Body of pancreas (tissue), 4 donors: Measurements from ENCODE around the gene MGP. TPM values are rescaled to one million over a fixed set of nuclear protein-coding genes. Genes with fewer than 3 reads are reported as not detected.

Experiments used
- ATAC-seq: fragments of 150-250 bp; one replicate; pipeline ENCODE4 v1.9.1; 2016
- DNase-seq, 4 donors: peaks; one replicate each; pipeline ENCODE4 v3.0.0-alpha.2; 2019
- H3K27ac ChIP-seq, 4 donors: fragments of 200-600 bp; sonication (generic); 1 replicate in 3 of 4; 2 replicates in 1 of 4; pipeline versions ENCODE4 v1.5.1 to v1.6.1; 2016 to 2019; ENCODE audit warnings: mild to moderate bottlenecking in 1 of 4, mixed read lengths in 1 of 4, moderate library complexity in 1 of 4
- H3K27me3 ChIP-seq, 2 donors: fragments of 200-600 bp; sonication (generic); one replicate each; pipeline ENCODE4 v1.6.0; 2016; ENCODE audit warnings: mild to moderate bottlenecking in 1 of 2
- H3K36me3 ChIP-seq, 2 donors: fragments of 200-600 bp; sonication (generic); replicated peaks in 1 of 2; 2 replicates each; pipeline ENCODE4 v1.5.1; 2016; ENCODE audit warnings: low read depth in 2 of 2; ENCODE audit not compliant: insufficient read depth in 1 of 2
- H3K4me1 ChIP-seq: fragments of 200-600 bp; sonication (generic); one replicate; pipeline ENCODE4 v1.6.0; 2016
- H3K4me3 ChIP-seq, 2 donors: fragments of 200-600 bp; sonication (generic); 1 replicate in 1 of 2; 2 replicates in 1 of 2; pipeline ENCODE4 v1.5.1; 2016 to 2019
- H3K9me3 ChIP-seq, 3 donors: fragments of 200-600 bp; sonication (generic); 1 replicate in 2 of 3; 2 replicates in 1 of 3; pipeline ENCODE4 v1.5.1; 2016
- POLR2A ChIP-seq, 3 donors: fragments of 450-650 bp; IDR thresholded peaks; one replicate each; pipeline ENCODE4 v1.6.1; 2016; ENCODE audit warnings: antibody characterized with exemption in 3 of 3, mild to moderate bottlenecking in 2 of 3
- WGBS, 2 donors: methylation state at CpG; one replicate each; pipeline ENCODE4 v1.1.5; 2017; 5-methylcytosine and 5-hydroxymethylcytosine counted together
- intact Hi-C: fragments of 100-400 bp; cut with DNase I; formaldehyde crosslinking; loops from one replicate; pipeline ENCODE4 v1.15.1; 2023
- total RNA-seq, 2 donors: library from RNA; depleted of rRNA; stranded (reverse); fragments of >200 nt; gene quantifications; one replicate each; pipeline ENCODE4 v1.1.0, GENCODE V29; 2016
- TF ChIP-seq, protein P1 (sequence below), 7 experiments: fragments of 450-650 bp in 4 of 7; fragments of 200-600 bp in 3 of 7; sonication (generic) in 3 of 7; IDR thresholded peaks; one replicate each; pipeline ENCODE4 v1.5.1; 2016 to 2019; ENCODE audit warnings: antibody characterized with exemption in 7 of 7

MGP gene
- total RNA-seq, 2 donors from 2014 or later = 162 to 228 TPM

DNA sequence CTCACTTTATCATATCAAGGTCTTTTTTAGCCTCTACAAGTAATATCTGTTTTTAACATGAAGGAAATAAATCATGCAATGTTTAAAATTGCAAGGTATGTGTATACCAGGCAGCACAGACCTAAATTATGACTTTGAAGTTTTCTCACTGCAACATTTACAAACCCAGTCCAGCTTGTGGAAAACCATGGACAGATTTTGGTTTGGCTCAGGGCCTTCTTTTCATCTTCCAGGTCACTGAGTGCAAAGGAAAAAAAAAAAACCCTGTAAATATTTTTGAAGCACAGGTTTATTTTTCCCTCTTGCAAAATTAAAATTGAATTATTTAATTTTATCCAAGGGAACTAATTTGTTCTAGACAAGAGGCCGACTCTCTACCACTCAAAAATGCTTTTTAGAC, 13.8 kb downstream of the MGP start:
- Histone ChIP-seq H3K27me3 (no peaks in the 10 kb centered on the region), H3K36me3 (no peaks in the 10 kb centered on the region), H3K9me3 (no peaks in the 10 kb centered on the region), H3K4me1 (no peaks in the 10 kb centered on the region), H3K27ac (no peak overlapping the region), H3K4me3 (no peak overlapping the region)
- WGBS, 2 donors = 88 to 89% methylated on average over 1 of the region's 1 CpG
- no peak for DNase-seq
- intact Hi-C loops = no loop called here
- TF ChIP-seq POLR2A (IDR thresholded peaks at IDR 0.05) = no peak
- TF ChIP-seq, protein P1, sequence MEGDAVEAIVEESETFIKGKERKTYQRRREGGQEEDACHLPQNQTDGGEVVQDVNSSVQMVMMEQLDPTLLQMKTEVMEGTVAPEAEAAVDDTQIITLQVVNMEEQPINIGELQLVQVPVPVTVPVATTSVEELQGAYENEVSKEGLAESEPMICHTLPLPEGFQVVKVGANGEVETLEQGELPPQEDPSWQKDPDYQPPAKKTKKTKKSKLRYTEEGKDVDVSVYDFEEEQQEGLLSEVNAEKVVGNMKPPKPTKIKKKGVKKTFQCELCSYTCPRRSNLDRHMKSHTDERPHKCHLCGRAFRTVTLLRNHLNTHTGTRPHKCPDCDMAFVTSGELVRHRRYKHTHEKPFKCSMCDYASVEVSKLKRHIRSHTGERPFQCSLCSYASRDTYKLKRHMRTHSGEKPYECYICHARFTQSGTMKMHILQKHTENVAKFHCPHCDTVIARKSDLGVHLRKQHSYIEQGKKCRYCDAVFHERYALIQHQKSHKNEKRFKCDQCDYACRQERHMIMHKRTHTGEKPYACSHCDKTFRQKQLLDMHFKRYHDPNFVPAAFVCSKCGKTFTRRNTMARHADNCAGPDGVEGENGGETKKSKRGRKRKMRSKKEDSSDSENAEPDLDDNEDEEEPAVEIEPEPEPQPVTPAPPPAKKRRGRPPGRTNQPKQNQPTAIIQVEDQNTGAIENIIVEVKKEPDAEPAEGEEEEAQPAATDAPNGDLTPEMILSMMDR (IDR thresholded peaks at IDR 0.05) = no peak
- no peak for ATAC-seq

GRCh38 chr12:14871247-14871646, 14.4 kb downstream of the MGP start:
- Histone ChIP-seq H3K4me1 (no peaks in the 10 kb centered on the region), H3K36me3 (no peaks in the 10 kb centered on the region), H3K27ac (no peak overlapping the region), H3K27me3 (no peaks in the 10 kb centered on the region), H3K9me3 (no peaks in the 10 kb centered on the region), H3K4me3 (no peak overlapping the region)
- TF ChIP-seq, protein P1 (IDR thresholded peaks at IDR 0.05) = no peak
- TF ChIP-seq POLR2A (IDR thresholded peaks at IDR 0.05) = no peak
- intact Hi-C loops = no loop called here
- no peak for DNase-seq
- ATAC-seq = no peak
- WGBS, 2 donors = 73 to 100% methylated on average over 1 of the region's 1 CpG

DNA sequence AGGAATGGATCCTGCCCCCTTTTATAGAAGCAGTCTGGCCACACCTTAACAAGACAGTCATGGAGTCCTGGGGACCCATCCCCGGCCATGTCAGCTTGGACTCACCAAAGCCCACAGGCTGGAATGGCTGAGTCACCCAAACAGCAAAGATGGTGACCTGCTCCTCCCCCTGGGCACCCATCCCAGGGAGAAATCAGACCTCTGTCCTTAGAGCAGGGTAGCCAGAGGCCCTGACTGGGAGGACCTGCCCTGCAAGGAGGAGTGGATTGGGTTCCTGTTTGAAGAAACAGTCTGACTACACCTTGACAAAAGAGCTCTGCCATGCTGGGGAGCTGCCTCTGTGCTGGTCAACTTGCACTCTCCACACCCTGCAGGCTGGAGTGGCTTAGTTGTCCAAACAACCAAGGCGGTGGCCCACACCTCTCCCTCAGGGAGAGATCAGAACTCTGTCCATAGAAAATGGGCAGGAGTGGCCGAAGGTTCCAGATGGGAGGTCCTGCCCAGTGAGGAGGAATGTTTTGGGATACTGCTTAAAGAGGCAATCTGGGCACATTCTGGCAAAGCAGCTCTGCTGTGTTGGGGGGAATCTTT, 16.6 kb downstream of the MGP start:
- H3K9me3 ChIP-seq = no peaks in the 10 kb centered on the region
- DNase-seq = no peak
- 94 to 100% methylated on average over 2 to 3 of the region's 3 CpGs for WGBS, 2 donors
- no peak overlapping the region for H3K27ac ChIP-seq
- H3K4me1 ChIP-seq = no peaks in the 10 kb centered on the region
- no peak for ATAC-seq
- no peaks in the 10 kb centered on the region for H3K36me3 ChIP-seq
- no peak for TF ChIP-seq POLR2A (IDR thresholded peaks at IDR 0.05)
- TF ChIP-seq, protein P1 (IDR thresholded peaks at IDR 0.05) = no peak
- no peak overlapping the region for H3K4me3 ChIP-seq
- H3K27me3 ChIP-seq = no peaks in the 10 kb centered on the region
- intact Hi-C loops = no loop called here

GRCh38 chr12:14860490-14860889, 25.2 kb downstream of the MGP start:
- no peaks in the 10 kb centered on the region for H3K27me3 ChIP-seq
- TF ChIP-seq, protein P1 (IDR thresholded peaks at IDR 0.05) = no peak
- no peak for TF ChIP-seq POLR2A (IDR thresholded peaks at IDR 0.05)
- H3K4me3 ChIP-seq = no peak overlapping the region
- DNase-seq = no peak
- no peak overlapping the region for H3K27ac ChIP-seq
- H3K4me1 ChIP-seq = no peaks in the 10 kb centered on the region
- no peak for ATAC-seq
- H3K36me3 ChIP-seq = no peaks in the 10 kb centered on the region
- intact Hi-C loops = no loop called here
- no peaks in the 10 kb centered on the region for H3K9me3 ChIP-seq

DNA sequence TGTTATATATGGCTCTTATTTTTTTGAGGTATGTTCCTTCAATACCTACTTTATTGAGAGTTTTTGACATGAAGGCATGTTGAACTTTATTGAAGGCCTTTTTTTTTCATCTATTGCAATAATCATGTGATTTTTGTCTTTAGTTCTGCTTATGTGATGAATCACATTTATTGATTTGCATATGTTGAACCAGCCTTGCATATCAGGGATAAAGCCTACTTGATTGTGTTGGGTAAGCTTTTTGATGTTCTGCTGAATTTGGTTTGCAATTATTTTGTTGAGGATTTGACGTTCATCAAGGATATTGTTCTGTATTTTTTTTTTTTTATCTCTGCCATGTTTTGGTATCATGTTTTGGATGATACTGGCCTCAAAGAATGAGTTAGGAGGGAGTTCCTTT, 27.1 kb downstream of the MGP start:
- no peak for ATAC-seq
- no peak for DNase-seq
- H3K27ac ChIP-seq = no peak overlapping the region
- intact Hi-C loops = no loop called here
- no peak overlapping the region for H3K4me3 ChIP-seq
- no peaks in the 10 kb centered on the region for H3K9me3 ChIP-seq
- no peaks in the 10 kb centered on the region for H3K4me1 ChIP-seq
- TF ChIP-seq POLR2A (IDR thresholded peaks at IDR 0.05) = no peak
- TF ChIP-seq, protein P1 (IDR thresholded peaks at IDR 0.05) = no peak
- WGBS, 2 donors = 65 to 68% methylated on average over 1 of the region's 1 CpG
- no peaks in the 10 kb centered on the region for H3K27me3 ChIP-seq
- no peaks in the 10 kb centered on the region for H3K36me3 ChIP-seq
